HG03045 (cell line): ENCODE results near the gene VEGFD.
A peak's percentile ranks its signal among the peaks of the same experiment; 100 is the strongest.

Source experiments
- ATAC-seq: cut with Tn5 transposase; IDR thresholded peaks from one replicate; pipeline ENCODE4 v1.9.1; 2021; ENCODE audit warnings: mild to moderate bottlenecking, moderate library complexity; ENCODE audit not compliant: unreplicated experiment

Gene VEGFD

DNA sequence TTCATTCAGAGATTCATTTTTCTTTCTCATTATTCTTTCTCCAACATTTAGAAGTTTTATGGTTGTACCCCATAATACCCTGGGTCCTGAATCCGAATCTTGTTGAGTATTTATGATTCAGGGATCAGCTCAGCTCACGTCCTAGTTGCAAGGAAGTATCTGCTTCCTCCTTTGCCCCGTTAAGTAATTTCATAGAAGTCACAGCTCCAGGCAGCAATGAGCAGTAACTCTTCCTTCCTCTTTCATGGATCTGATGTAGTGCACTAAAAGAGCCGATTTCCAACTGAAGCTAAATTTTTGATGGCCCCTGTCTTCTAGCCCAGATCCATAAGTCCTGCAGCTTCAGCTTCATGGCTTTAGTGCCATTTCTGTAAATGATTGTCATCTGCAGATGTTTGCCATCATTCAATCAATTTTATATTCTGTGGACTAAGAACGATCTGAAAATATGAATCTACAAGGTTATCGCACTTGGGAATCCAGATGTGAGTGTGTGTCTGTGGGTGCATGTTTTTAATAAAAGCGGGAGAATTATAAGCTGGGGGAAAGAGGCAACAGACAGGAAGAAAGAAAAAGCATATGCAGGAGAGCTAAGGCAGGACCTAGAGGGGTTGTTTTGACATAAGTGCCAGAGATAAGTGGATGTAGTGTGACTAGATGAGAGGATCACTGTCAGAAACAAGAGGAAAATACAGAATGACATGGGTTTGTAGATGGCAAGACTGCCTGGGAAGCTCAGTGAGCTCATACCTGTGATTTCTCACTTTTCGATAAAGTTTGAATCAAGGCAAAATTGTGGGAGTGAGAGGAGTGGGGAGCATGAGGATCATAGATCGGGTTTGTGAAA, 17.5 kb downstream of the VEGFD start:
- no peak for ATAC-seq

GRCh38 chrX:15359701-15360100, 24.5 kb downstream of the VEGFD start:
- no peak for ATAC-seq

DNA sequence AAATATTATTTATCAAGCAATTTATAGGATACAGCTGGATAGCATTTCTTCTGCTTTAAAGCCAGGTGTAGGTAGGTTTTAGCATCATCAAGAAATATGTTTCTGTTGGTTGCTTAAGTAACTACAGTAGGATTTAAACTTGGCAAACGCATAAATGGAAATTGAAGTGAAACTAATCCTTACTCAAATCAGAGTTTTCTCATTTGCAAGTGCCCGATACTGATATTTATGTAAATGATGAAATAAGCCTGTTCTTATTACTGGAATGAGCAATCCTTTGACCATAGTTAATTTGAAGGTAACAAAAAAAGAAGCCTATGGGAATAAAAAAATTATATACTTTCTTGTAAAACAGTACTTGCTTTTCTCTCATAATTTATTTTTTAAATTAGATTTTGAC, 25.7 kb downstream of the VEGFD start:
- no peak for ATAC-seq

GRCh38 chrX:15356444-15356843, 27.8 kb downstream of the VEGFD start:
- ATAC-seq, result no peak

- no peak for ATAC-seq
These were observed 33.8 kb downstream of the VEGFD start for GRCh38 chrX:15350329-15350996.

GRCh38 chrX:15349046-15349445, 35.2 kb downstream of the VEGFD start:
- ATAC-seq, result no peak

GRCh38 chrX:15345976-15346375, 38.2 kb downstream of the VEGFD start:
- ATAC-seq, result no peak

DNA sequence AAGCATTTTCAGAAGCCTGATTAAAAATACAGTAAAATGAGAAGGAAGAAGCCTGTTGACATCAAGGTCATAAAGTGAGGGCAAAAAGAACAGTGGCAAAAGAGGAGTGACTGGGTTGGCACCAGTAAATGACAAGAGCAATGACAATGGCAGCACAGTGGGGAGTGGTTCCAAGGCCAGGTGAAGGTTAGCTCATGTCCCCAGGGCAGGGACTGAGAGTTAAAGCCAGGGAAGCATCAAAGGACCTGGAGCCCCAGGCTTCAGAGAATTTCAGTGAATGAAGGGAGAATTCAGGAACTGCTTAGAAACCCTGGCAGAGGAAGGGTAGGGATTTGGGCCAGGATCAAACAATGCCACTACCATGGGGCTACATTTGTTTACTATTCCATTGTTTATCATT, 40.1 kb downstream of the VEGFD start:
- ATAC-seq, result no peak

DNA sequence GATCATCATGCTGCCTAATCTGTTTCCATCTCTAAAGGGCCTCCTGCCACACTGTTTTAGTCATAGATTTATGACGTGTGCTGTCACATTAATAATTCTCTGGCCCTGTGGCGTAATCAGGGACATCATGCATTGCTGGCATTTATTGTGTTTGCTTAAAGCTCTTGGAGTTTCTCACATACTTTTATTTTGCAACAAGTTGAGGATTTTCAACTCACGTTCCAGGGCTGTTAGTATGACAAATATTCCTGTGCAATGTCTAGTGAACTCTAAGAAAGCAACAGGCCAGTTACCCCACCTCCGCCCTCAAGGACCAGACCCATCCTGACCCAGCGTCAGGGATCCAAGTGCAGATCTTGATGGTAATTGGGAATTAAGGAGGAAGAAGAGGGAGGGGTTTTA, 41.1 kb downstream of the VEGFD start:
- no peak for ATAC-seq

- no peak for ATAC-seq
These were observed 43.3 kb downstream of the VEGFD start for GRCh38 chrX:15340867-15341266.

DNA sequence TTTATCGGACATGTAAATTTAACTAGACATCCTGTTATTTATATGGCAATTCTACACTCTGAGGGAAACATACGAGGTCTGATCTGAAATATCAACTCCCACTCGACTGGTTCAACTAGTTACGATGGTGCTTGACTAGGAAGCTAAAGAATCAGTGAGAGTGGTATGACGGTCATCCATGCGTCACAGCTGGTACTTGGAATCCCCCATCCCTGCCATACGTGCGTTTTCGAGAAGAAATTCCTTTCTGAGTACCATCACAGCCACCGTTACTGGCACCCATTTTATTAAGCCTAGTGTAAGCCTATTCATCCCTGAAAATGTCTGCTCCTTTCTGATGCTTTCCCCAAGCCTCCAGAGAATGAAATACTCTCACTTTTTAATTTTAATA, 48.2 kb downstream of the VEGFD start:
- ATAC-seq, result no peak

DNA sequence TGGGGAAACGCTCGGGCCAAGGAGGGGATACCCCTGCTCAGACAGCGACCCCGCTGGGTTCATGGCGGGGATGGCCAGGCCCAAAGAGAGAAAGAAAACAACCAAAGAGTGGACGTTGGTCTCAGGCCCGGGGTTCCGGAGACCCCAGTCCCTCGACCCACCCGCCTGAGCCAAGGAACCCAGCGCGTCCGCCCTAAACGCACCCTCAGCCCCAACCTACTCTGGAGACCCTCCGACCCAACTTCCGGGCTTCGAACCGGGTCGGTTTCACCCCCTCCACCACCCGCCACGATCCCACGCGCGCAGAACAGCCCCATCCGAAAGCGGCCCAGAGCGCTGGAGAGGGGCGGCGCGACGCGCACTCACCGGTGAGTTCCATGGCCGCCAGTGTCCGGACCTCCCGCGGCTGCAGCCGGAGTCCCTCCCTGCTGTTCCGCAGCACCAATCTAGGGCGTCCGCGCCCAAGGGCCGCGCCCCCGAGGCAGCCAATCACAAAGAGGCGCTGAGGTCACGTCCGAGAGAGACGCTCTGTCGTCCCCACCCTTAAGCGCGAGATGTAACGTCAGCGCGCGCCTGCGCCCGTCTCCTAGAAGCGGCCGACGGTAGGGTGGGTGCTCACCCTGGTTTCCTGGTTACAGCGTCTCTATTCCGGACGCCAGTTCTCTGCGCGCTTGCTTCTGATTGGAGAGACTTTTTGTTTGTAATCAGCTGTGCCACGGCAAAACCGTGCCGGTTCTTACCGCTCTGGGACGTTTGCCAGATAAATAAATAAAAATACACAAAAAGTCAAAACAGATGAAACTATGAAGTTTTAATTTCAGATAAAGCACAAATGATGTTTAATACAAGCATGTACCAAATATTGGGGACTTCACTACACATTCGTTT, 48.8 kb downstream of the VEGFD start, which contains the start of gene PIGA:
Gene PIGA (minus strand): TSS at position 389 of the 888 bp plus-strand sequence. CDS start 3,593 bp downstream, outside the sequence.
- ATAC-seq, result peak; percentile 100

- no peak for ATAC-seq
These were observed 49.7 kb downstream of the VEGFD start for GRCh38 chrX:15334561-15334960.

DNA sequence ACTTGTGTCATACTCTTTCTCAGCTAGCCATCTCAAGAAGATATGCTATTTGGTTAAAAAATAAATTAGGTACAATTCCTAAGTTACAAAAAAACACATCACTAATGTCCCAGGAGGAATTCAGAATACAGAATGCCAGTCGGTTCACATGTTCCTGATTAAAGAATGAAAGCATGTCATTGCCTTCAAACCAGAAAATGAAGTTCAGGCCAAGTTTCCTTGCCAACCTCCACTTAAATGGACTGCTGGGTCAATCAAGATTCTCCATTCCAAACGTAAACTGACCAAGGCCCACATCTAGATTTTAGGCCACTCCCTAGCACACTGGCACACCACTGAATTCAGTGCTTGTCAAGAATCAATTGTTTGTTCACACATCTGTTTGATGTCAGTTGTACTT, 55.4 kb downstream of the VEGFD start:
- no peak for ATAC-seq

DNA sequence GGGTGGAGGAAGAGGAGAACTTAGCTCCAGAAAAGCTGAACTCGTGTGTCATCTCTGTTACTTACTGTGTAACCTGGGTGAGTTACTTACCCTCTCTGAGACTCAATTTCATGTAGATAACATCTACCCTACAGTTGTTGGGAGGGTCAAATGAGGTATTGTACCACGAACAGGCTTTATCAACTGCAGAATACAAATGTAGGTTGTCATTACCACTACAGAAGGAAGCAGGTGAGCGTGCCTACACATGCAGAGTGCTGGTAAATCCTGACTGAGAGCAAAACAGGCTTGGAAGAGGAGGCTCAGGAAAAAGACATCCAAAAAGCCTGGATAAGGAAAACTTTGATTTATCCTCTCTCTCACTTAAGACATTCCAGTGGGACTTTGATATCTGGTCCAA, 56.1 kb downstream of the VEGFD start:
- no peak for ATAC-seq

DNA sequence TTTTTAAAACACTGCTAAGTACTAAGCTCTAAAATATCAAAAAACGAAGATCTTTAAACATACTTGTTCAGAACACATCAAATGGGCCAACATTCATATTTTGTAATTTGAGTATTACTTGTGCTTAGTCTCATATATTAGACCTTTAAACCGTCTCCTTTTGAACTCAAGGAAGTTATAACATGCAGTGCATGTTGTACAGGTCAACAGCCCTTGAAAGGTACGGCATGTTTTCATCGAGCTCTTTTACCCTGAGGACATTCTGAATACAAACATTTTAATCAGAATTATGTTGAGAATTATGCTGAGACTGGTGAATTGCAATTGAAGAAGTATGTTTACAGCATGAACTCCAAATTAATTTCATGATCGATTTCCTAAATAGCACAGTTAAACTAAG, 61.7 kb downstream of the VEGFD start:
- no peak for ATAC-seq

DNA sequence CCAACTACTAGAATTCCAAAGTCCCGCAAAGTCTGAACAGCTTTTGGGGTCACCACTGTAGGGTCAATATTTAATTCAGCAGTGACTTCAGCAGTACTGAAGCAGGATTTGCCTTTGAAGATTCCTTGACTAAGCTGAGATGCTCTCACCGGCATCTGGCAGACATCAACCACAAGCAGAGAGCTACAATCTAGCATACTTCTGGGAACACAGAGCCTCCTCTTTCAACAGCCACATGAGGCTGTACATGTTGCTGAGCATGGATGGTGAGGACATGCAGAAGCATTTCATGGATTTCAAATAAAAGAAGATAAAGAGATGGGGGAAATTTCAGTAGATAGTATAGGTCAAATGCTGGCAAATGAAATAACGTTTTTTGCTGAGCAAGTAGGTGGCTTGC, 62.1 kb downstream of the VEGFD start:
- ATAC-seq, result no peak

GRCh38 chrX:15321447-15321846, 62.8 kb downstream of the VEGFD start:
- ATAC-seq, result no peak

DNA sequence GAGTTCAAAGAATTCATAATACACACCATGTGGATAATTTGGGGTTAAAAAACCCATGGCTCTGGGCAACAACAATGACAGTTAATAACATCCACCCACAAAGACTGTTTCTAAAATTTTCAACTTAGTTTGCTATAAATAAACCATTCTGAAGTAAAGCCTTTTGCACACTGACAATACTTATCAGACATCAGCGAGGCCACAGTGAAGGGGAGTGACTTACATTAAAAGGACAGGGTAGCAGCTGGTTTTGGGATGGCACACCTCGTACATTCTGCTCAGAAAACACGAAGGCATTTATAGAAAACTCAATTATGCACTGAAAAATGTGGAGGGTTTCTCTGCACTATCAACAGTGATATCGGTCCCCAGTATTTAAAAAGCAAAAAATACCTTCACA, 63.9 kb downstream of the VEGFD start:
- no peak for ATAC-seq

DNA sequence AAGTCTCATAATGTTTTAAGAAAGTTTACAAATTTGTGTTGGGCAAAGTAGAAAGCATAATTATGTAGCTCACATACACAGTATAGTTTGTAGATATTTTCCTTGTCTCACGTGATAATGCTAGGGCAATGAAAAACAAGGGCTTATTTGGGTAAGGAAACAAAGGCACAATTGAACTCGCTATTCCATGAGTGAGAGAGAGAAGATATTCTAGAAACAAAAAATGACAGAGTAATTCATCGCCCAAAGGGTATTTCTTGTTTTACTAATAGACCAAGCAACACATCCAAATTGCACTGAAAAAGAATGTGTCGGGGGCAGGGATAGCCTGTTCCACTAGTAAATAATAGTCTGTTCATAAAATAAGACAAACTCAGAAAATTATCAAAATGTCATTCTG, 65.1 kb downstream of the VEGFD start:
- no peak for ATAC-seq

DNA sequence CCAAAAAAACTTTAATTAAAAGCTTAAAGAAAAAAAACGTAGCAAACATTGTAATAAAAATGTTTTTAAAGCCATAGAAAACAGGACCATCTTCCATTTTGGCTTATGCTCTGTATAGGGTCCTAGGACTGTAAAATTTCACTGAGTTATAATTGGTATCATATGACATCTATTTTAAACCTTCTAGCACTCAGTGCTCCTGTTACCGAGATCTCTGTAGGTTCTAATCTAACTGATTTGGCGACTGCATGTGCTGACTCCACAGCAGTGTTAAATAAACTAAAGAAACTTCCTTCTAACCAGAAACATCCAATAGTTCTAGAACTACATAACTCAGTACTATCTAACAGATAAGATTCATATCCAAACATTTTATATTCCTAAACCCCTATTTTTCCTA, 68.7 kb downstream of the VEGFD start, which contains the start of gene ASB11:
Gene ASB11 (minus strand): TSS at position 132 of the 400 bp plus-strand sequence. CDS start 35 bp downstream, at position 97.
- no peak for ATAC-seq
